Activated CD4-positive, alpha-beta T cell treated with anti-CD3 and anti-CD28 coated beads, Interleukin-2, Interleukin-6, amounts not matched to agents 100 ng/mL and 50 ng/mL, durations not matched to agents 16 hours and 8 hours (primary cell): ENCODE data around the gene PARP15.
"Not testable (repeated sequence)": the region's sequence is repeated elsewhere in the genome, so short reads cannot be mapped to it uniquely, and the experiment has no call there.

Experiments used
- DNase-seq: peaks from one replicate; pipeline ENCODE4 v3.0.0-alpha.2; 2020

Gene PARP15

GRCh38 chr3:122620399-122620798 lies 42.9 kb downstream of the PARP15 start:
- no peak for DNase-seq

- no peak for DNase-seq
Observed at GRCh38 chr3:122621112-122621511, 43.7 kb downstream of the PARP15 start.

GRCh38 chr3:122623031-122623829 lies 45.8 kb downstream of the PARP15 start:
- no peak for DNase-seq

- DNase-seq = no peak
Observed at GRCh38 chr3:122626515-122627180, 49.2 kb downstream of the PARP15 start.

- no peak for DNase-seq
Observed at GRCh38 chr3:122627301-122627700, 49.9 kb downstream of the PARP15 start.

GRCh38 chr3:122628567-122628966 lies 51.1 kb downstream of the PARP15 start:
- DNase-seq = no peak

GRCh38 chr3:122629763-122630162 lies 52.3 kb downstream of the PARP15 start:
- no peak for DNase-seq

GRCh38 chr3:122635789-122636188 lies 58.3 kb downstream of the PARP15 start:
- no peak for DNase-seq

- no peak for DNase-seq
Observed at GRCh38 chr3:122636697-122637096, 59.2 kb downstream of the PARP15 start.

- no peak for DNase-seq
Observed at GRCh38 chr3:122640437-122640999, 63.1 kb downstream of the PARP15 start.

- peak; percentile 47 for DNase-seq
Observed at GRCh38 chr3:122642935-122643334, 65.5 kb downstream of the PARP15 start.

GRCh38 chr3:122646146-122646988 lies 68.9 kb downstream of the PARP15 start:
- DNase-seq = peak; percentile 30

GRCh38 chr3:122651233-122651907 lies 73.9 kb downstream of the PARP15 start:
- DNase-seq = not testable (repeated sequence)

GRCh38 chr3:122651962-122652361 lies 74.5 kb downstream of the PARP15 start:
- not testable (repeated sequence) for DNase-seq

GRCh38 chr3:122658336-122658735 lies 80.9 kb downstream of the PARP15 start:
- not testable (repeated sequence) for DNase-seq

- DNase-seq = no peak
Observed at GRCh38 chr3:122660297-122660974, 83.0 kb downstream of the PARP15 start.

GRCh38 chr3:122661633-122662032 lies 84.2 kb downstream of the PARP15 start:
- peak; percentile 67 for DNase-seq

- no peak for DNase-seq
Observed at GRCh38 chr3:122662505-122662904, 85.1 kb downstream of the PARP15 start.

GRCh38 chr3:122665226-122665786 lies 87.9 kb downstream of the PARP15 start:
- no peak for DNase-seq

GRCh38 chr3:122665881-122666280 lies 88.4 kb downstream of the PARP15 start:
- DNase-seq = no peak

- peak; percentile 73 for DNase-seq
Observed at GRCh38 chr3:122668930-122669730, 91.7 kb downstream of the PARP15 start.
